ENCODE results near the gene PPP6R3.

DNA sequence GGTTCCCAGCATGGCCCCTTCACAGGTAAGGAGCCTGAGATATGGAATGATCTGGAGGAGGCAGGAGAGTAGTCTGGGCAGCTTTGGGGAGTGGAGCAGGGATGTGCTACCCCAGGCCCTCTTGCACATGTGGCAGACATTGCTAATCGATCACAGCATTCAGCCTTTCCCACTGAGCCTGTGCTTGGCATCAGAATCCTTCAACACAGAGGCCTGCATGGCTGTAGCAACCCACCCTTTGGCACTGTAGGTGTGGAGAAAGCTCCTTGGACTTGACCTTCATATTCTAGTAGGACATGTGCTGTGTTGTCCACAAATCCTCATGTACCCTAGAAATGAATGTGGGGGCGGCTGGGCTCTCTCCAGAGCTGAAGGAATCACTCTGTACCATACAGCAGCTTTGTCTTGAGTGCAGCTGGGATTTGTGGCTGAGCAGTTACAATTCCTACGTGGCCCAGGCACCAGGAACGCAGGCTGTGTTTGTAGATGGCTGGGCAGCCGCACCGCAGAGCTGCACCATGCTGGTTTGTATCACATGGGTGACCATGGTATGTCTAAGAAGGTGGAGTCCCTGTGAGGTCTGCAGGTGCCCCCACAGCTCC lies 21.8 kb upstream of the PPP6R3 start:
- no peak for TF ChIP-seq GATA3 (IDR thresholded peaks at IDR 0.05; ENCODE audit: low read depth, low read length)
- TF ChIP-seq GATA2 (IDR thresholded peaks at IDR 0.05; ENCODE audit: low read depth, low read length): no peak

Data from SH-SY5Y (cell line).